Mesothelial cell of epicardium (in vitro differentiated cells): ENCODE data around the gene MRPL42. TPM values are rescaled to one million over a fixed set of nuclear protein-coding genes. Genes with fewer than 3 reads are reported as not detected.

ENCODE experiments used
- DNase-seq, 2 experiments: peaks; one replicate each; pipeline ENCODE4 v3.0.0; 2021; ENCODE audit warnings: low spot score in 2 of 2; ENCODE audit not compliant: unreplicated experiment in 2 of 2
- H3K27ac Mint-ChIP-seq: 2 replicates; pipeline ENCODE4 v1.8.0; 2021; ENCODE audit warnings: mixed read lengths
- H3K27me3 Mint-ChIP-seq: 2 replicates; pipeline ENCODE4 v1.8.0; 2021; ENCODE audit warnings: low read depth, mixed read lengths
- H3K36me3 Mint-ChIP-seq: 2 replicates; pipeline ENCODE4 v1.8.0; 2021; ENCODE audit warnings: mixed read lengths
- H3K4me1 Mint-ChIP-seq: 2 replicates; pipeline ENCODE4 v1.8.0; 2021; ENCODE audit warnings: mixed read lengths
- H3K4me3 Mint-ChIP-seq: 2 replicates; pipeline ENCODE4 v1.8.0; 2021; ENCODE audit warnings: mild to moderate bottlenecking, moderate library complexity, mixed read lengths
- H3K9me3 Mint-ChIP-seq: 2 replicates; pipeline ENCODE4 v1.8.0; 2021; ENCODE audit warnings: mixed read lengths
- total RNA-seq: library from RNA; stranded (reverse); gene quantifications from 3 replicates; pipeline ENCODE4 v1.2.1, GENCODE V29; 2021
- TF ChIP-seq, protein P1 (sequence below): fragments of 200-600 bp; sonication (generic); IDR thresholded peaks from one replicate; pipeline ENCODE4 v1.5.0; 2021; ENCODE audit warnings: antibody characterized with exemption; ENCODE audit not compliant: unreplicated experiment

The MRPL42 gene
- total RNA-seq, 1 donor from 2014 or later = 57.6 TPM

DNA sequence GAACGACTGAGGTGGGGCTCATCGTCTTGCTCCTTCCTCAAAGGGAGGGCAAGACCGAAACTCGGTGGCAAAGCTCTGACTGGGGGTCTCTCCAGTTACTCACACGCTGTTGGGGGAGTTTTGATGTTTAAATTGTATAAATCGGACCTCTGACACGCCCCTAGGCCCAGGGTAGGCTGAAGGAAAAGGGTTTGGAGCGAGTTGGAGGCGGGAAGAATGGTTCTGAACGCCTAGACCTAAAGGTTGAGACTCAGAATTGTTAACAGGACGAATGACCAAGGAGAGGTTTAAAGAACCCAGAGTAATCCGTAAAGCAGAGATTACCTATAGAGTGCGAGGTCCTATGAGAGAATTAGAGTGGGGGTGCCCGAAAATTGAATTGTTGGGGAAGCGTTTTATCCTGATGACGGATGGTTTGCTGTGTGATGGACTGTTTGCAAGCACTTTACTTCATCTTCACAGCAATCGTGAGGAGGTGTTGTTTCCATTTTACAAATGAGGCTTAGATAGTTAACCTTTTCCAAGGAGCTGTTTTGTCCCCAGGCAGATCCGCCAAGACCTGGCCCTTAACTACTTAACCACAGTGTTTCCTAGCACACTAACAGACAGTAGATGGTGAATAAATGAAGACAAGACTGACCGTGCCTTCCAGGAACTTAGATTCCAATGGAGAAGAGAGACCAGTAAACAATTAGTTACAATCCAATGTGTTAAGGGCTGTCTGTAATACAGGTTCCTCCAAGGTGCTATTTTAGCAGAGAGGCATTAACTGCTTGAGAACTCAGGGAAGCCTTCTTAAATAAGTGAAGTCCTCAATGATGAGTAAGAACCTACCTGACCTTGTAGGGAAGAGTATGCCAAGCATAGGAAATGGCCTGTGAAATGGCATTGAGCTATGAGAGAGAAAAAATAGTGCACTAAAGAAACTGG lies 24.6 kb upstream of the MRPL42 start:
- H3K27me3 Mint-ChIP-seq = no peaks in the 10 kb centered on the region
- H3K9me3 Mint-ChIP-seq = no peaks in the 10 kb centered on the region
- TF ChIP-seq, protein P1, sequence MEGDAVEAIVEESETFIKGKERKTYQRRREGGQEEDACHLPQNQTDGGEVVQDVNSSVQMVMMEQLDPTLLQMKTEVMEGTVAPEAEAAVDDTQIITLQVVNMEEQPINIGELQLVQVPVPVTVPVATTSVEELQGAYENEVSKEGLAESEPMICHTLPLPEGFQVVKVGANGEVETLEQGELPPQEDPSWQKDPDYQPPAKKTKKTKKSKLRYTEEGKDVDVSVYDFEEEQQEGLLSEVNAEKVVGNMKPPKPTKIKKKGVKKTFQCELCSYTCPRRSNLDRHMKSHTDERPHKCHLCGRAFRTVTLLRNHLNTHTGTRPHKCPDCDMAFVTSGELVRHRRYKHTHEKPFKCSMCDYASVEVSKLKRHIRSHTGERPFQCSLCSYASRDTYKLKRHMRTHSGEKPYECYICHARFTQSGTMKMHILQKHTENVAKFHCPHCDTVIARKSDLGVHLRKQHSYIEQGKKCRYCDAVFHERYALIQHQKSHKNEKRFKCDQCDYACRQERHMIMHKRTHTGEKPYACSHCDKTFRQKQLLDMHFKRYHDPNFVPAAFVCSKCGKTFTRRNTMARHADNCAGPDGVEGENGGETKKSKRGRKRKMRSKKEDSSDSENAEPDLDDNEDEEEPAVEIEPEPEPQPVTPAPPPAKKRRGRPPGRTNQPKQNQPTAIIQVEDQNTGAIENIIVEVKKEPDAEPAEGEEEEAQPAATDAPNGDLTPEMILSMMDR = no peak
- peak overlapping the region; percentile 92 for H3K4me3 Mint-ChIP-seq
- H3K27ac Mint-ChIP-seq = peak overlapping the region; percentile 99
- H3K4me1 Mint-ChIP-seq = peaks cover 39% of the 10 kb centered on the region
- H3K36me3 Mint-ChIP-seq = no peaks in the 10 kb centered on the region
- no peak for DNase-seq

DNA sequence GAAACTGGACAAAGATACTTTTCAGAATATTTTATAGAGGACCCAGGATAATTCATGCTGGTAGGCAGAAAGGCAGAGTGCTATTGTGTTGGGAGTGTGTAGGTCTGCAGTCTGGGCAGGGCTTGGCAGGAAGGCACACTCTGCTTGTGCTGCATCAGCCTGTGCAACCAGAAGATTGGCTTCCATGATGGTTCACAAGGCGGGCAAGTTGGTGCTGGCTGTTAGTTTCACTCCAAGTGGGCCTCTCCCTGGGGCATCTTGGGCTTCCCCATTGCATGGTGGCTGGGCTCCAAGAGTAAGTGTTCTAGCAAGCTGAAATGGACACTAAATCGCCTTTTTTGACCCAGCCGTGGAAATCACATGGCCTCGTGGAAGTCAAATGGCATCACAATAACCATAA lies 23.7 kb upstream of the MRPL42 start:
- H3K4me3 Mint-ChIP-seq = peak overlapping the region; percentile 92
- TF ChIP-seq, protein P1 = no peak
- H3K4me1 Mint-ChIP-seq = peaks cover 32% of the 10 kb centered on the region
- DNase-seq = no peak
- H3K27me3 Mint-ChIP-seq = no peaks in the 10 kb centered on the region
- H3K36me3 Mint-ChIP-seq = no peaks in the 10 kb centered on the region
- peak overlapping the region; percentile 99 for H3K27ac Mint-ChIP-seq
- no peaks in the 10 kb centered on the region for H3K9me3 Mint-ChIP-seq

DNA sequence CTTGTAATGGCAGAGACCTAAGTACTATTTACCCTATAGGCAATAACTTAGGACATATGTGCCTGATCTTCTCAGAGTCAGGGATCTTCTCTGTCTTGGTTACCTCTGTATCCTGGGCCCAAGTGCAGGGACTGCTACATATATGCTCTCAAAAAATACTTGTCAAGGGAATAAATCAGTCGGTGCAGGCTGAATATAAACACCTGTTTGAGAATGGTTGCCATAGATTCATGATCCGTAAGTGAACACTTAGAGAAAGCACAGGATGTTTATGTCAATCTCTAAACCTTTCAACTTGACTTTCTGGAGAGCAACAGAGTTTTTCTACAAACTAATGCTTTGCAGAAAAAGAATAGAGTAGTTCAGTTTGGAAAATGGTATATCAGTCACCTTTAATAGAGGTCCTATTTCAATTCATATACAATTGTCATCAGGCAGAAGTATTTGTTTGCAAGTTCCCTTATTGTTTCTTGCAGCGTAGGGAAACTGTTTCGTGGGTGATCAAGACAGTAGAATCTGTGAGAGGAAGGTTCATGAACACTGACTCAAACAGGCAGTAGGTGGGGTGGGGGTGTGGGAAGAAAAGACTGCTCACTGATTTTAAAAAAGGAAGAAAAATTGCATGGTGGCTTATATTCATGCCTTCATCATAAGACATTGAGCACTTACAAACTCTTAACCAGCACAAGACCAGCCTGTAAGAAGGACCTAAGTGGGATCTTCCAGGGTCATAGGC lies 19.6 kb upstream of the MRPL42 start:
- peaks cover 6% of the 10 kb centered on the region for H3K4me1 Mint-ChIP-seq
- H3K27me3 Mint-ChIP-seq = no peaks in the 10 kb centered on the region
- no peak overlapping the region for H3K4me3 Mint-ChIP-seq
- no peaks in the 10 kb centered on the region for H3K9me3 Mint-ChIP-seq
- DNase-seq = no peak
- no peak overlapping the region for H3K27ac Mint-ChIP-seq
- no peaks in the 10 kb centered on the region for H3K36me3 Mint-ChIP-seq
- TF ChIP-seq, protein P1 = no peak

DNA sequence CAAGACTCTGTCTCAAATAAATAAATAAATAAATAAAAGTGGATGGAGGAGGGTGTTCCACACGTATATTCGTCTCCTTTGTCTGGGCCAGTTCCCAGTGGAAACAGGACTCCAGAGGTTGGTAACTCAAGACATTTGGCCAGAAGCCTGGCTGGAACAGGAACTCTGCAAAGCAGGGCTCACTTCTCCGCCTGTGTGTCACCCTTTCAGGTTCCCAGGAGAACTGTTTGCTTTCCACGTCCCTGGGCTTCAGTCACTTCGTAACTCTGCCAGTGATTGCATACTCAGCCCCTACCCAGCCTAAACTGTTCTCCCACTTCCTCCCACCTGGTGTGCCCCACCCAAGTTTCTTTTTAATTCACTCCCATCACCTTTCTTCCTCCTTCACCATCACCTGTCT lies 18.5 kb upstream of the MRPL42 start:
- Mint-ChIP-seq H3K4me1 (no peaks in the 10 kb centered on the region), H3K9me3 (no peaks in the 10 kb centered on the region), H3K27ac (no peak overlapping the region), H3K36me3 (no peaks in the 10 kb centered on the region), H3K27me3 (no peaks in the 10 kb centered on the region), H3K4me3 (no peak overlapping the region)
- DNase-seq = no peak
- TF ChIP-seq, protein P1 = no peak

DNA sequence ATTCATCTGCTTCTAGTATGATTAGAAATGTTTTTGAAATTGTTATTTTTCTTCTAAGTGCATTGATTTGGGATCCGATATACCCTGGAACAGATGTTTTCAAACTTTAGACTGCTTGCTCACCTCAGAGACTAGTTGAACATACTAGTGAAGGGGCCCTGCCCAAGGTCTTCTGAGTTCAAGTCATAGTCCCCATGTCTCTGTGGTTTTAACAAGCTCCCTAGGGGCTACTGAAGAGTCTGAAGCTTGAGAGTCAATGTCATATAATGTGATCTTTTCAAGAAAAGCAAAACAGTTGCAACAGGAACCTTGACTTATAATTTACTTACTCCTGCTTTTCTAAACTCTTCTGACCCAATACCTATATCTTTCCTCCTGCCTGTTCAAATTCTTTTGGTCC lies 18.0 kb upstream of the MRPL42 start:
- H3K27me3 Mint-ChIP-seq = no peaks in the 10 kb centered on the region
- H3K27ac Mint-ChIP-seq = no peak overlapping the region
- TF ChIP-seq, protein P1 = no peak
- no peak overlapping the region for H3K4me3 Mint-ChIP-seq
- DNase-seq = no peak
- H3K4me1 Mint-ChIP-seq = no peaks in the 10 kb centered on the region
- no peaks in the 10 kb centered on the region for H3K36me3 Mint-ChIP-seq
- H3K9me3 Mint-ChIP-seq = no peaks in the 10 kb centered on the region
